Cardiac atrium fibroblast (primary cell): ENCODE data around the gene MKRN1. TPM values are rescaled to one million over a fixed set of nuclear protein-coding genes. Genes with fewer than 3 reads are reported as not detected.

Experiments used
- total RNA-seq: library from RNA; depleted of rRNA; stranded (reverse); fragments of >200 nt; gene quantifications from 2 replicates; pipeline ENCODE4 v1.2.3, GENCODE V29; 2015

MKRN1 gene, protein sequence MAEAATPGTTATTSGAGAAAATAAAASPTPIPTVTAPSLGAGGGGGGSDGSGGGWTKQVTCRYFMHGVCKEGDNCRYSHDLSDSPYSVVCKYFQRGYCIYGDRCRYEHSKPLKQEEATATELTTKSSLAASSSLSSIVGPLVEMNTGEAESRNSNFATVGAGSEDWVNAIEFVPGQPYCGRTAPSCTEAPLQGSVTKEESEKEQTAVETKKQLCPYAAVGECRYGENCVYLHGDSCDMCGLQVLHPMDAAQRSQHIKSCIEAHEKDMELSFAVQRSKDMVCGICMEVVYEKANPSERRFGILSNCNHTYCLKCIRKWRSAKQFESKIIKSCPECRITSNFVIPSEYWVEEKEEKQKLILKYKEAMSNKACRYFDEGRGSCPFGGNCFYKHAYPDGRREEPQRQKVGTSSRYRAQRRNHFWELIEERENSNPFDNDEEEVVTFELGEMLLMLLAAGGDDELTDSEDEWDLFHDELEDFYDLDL
- total RNA-seq = 43.7 and 47.8 TPM in 2 replicates

GRCh38 chr7:140479062-140479738 is at the start of gene MKRN1:
Gene MKRN1 (minus strand): TSS chr7:140479505. CDS start chr7:140479344, 161 bp downstream.

GRCh38 chr7:140403878-140404564 is 75.3 kb downstream of the MKRN1 start, which contains the start of gene RAB19:
Gene RAB19 (plus strand): TSS chr7:140404058. CDS start chr7:140407647, 3,589 bp downstream.

Other genes starting within 250 kb of the MKRN1 start
- gene SLC37A3, start 81.0 kb downstream of the MKRN1 start, total RNA-seq = 54.8 and 61.4 TPM in 2 replicates
- not detected in 2 replicates for gene RAB19, start 75.4 kb downstream of the MKRN1 start, total RNA-seq
- 2.9 and 13.7 TPM in 2 replicates for gene DENND2A, start 161.3 kb upstream of the MKRN1 start, total RNA-seq
- 14.1 and 24.2 TPM in 2 replicates for gene ADCK2, start 193.4 kb upstream of the MKRN1 start, total RNA-seq
- 381 and 496 TPM in 2 replicates for gene NDUFB2, start 217.2 kb upstream of the MKRN1 start, total RNA-seq